HEK293 (cell line): ENCODE data around the gene CXCL12.

Experiments used
- CTCF ChIA-PET: fragments of 350-600 bp; formaldehyde crosslinking; extraction: SDS; loops from one replicate; lab custom pipeline; 2021; ENCODE audit warnings: antibody characterized with exemption; lab: Yijun Ruan, JAX
- POLR2A ChIA-PET: fragments of 300-600 bp; formaldehyde crosslinking; extraction: SDS; loops from one replicate; lab custom pipeline; 2020; ENCODE audit warnings: antibody characterized with exemption, inconsistent platforms; lab: Yijun Ruan, JAX
- H3K27ac ChIP-seq: fragments of 200-500 bp; sonication (Bioruptor generic); 2 replicates; pipeline ENCODE4 v1.5.1; 2014; ENCODE audit warnings: low read depth, low read length, control low read depth, inconsistent platforms; ENCODE audit errors: extremely low read depth
- H3K36me3 ChIP-seq, 2 experiments: fragments of 200-500 bp in 1 of 2; sonication (Bioruptor generic) in 1 of 2; 1 replicate in 1 of 2; 2 replicates in 1 of 2; pipeline ENCODE4 v1.5.1; 2014 to 2017; ENCODE audit warnings: inconsistent platforms in 2 of 2, low read length in 2 of 2; ENCODE audit not compliant: control insufficient read depth in 2 of 2, insufficient read depth in 1 of 2
- H3K4me1 ChIP-seq: fragments of 200-500 bp; sonication (Bioruptor generic); 2 replicates; pipeline ENCODE4 v1.5.1; 2014; ENCODE audit warnings: mild to moderate bottlenecking, low read length, inconsistent platforms; ENCODE audit not compliant: control insufficient read depth, insufficient read depth
- H3K4me3 ChIP-seq: 2 replicates; pipeline ENCODE4 v1.5.1; 2011; ENCODE audit warnings: low read depth, mild to moderate bottlenecking, control low read depth, low read length, moderate library complexity
- H3K9me3 ChIP-seq: fragments of 200-500 bp; sonication (Bioruptor generic); 2 replicates; pipeline ENCODE4 v1.5.1; 2014; ENCODE audit warnings: low read depth, low read length, inconsistent platforms; ENCODE audit not compliant: control insufficient read depth, insufficient read depth
- BCL6B ChIP-seq: fragments of 450-650 bp; formaldehyde crosslinking; IDR thresholded peaks from 2 replicates; pipeline ENCODE4 v1.5.1; 2017; ENCODE audit warnings: missing biosample characterization, missing genetic modification characterization
- HOXD13 ChIP-seq: sonication (generic); formaldehyde crosslinking; IDR thresholded peaks from 2 replicates; pipeline ENCODE4 v1.8.0; 2022; ENCODE audit warnings: missing genetic modification reagents, borderline replicate concordance
- IKZF3 ChIP-seq: fragments of 450-650 bp; IDR thresholded peaks from 2 replicates; pipeline ENCODE4 v1.5.0; 2018; ENCODE audit warnings: missing biosample characterization, mild to moderate bottlenecking, missing genetic modification characterization, moderate library complexity
- KLF10 ChIP-seq: fragments of 450-650 bp; IDR thresholded peaks from 2 replicates; pipeline ENCODE4 v1.5.1; 2018; ENCODE audit warnings: missing biosample characterization, mild to moderate bottlenecking, missing genetic modification characterization
- KLF8 ChIP-seq: fragments of 450-650 bp; formaldehyde crosslinking; IDR thresholded peaks from 2 replicates; pipeline ENCODE4 v1.5.1; 2016; ENCODE audit warnings: missing biosample characterization, missing genetic modification characterization
- MEIS1 ChIP-seq: sonication (generic); formaldehyde crosslinking; IDR thresholded peaks from 2 replicates; pipeline ENCODE4 v1.8.1; 2022; ENCODE audit warnings: missing genetic modification reagents, mild to moderate bottlenecking, borderline replicate concordance
- RBAK ChIP-seq: fragments of 450-650 bp; formaldehyde crosslinking; IDR thresholded peaks from 2 replicates; pipeline ENCODE4 v1.5.1; 2016; ENCODE audit warnings: missing biosample characterization, missing genetic modification characterization
- SETDB1 ChIP-seq: IDR thresholded peaks from one replicate; pipeline ENCODE4 v1.6.1; 2017; ENCODE audit warnings: mild to moderate bottlenecking, low read length, moderate library complexity, mixed read lengths; ENCODE audit not compliant: insufficient read length
- YY2 ChIP-seq: fragments of 450-650 bp; formaldehyde crosslinking; IDR thresholded peaks from 2 replicates; pipeline ENCODE4 v1.5.1; 2016; ENCODE audit warnings: missing biosample characterization, missing genetic modification characterization
- ZBTB20 ChIP-seq: fragments of 450-650 bp; formaldehyde crosslinking; IDR thresholded peaks from 2 replicates; pipeline ENCODE4 v1.5.1; 2016; ENCODE audit warnings: missing biosample characterization, missing genetic modification characterization
- ZBTB49 ChIP-seq: fragments of 450-650 bp; formaldehyde crosslinking; IDR thresholded peaks from 2 replicates; pipeline ENCODE4 v1.5.1; 2016; ENCODE audit warnings: missing biosample characterization, missing genetic modification characterization, low read depth
- ZBTB8A ChIP-seq: fragments of 450-650 bp; formaldehyde crosslinking; IDR thresholded peaks from 2 replicates; pipeline ENCODE4 v1.5.1; 2016; ENCODE audit warnings: missing biosample characterization, missing genetic modification characterization
- ZNF112 ChIP-seq: fragments of 450-650 bp; formaldehyde crosslinking; IDR thresholded peaks from 2 replicates; pipeline ENCODE4 v1.5.0; 2017; ENCODE audit warnings: missing biosample characterization, missing genetic modification characterization
- ZNF274 ChIP-seq, 2 experiments: fragments of 200-500 bp in 1 of 2; fragments of 450-650 bp in 1 of 2; sonication (Bioruptor generic) in 1 of 2; formaldehyde crosslinking in 1 of 2; IDR thresholded peaks; 2 replicates each; pipeline versions ENCODE4 v1.5.1 to v1.6.1; 2014 to 2016; ENCODE audit warnings: borderline replicate concordance in 1 of 2, inconsistent platforms in 1 of 2, low read length in 1 of 2, missing biosample characterization in 1 of 2, missing genetic modification characterization in 1 of 2
- ZNF354C ChIP-seq: fragments of 450-650 bp; formaldehyde crosslinking; IDR thresholded peaks from 2 replicates; pipeline ENCODE4 v1.5.1; 2016; ENCODE audit warnings: missing biosample characterization, missing genetic modification characterization, low read depth, borderline replicate concordance
- ZNF391 ChIP-seq: fragments of 450-650 bp; formaldehyde crosslinking; IDR thresholded peaks from 2 replicates; pipeline ENCODE4 v1.5.1; 2016; ENCODE audit warnings: low read depth, missing biosample characterization, missing genetic modification characterization, borderline replicate concordance
- ZNF529 ChIP-seq: fragments of 450-650 bp; formaldehyde crosslinking; IDR thresholded peaks from 2 replicates; pipeline ENCODE4 v1.5.1; 2017; ENCODE audit warnings: missing genetic modification characterization, missing biosample characterization; ENCODE audit not compliant: insufficient replicate concordance
- ZNF571 ChIP-seq: fragments of 450-650 bp; formaldehyde crosslinking; IDR thresholded peaks from 2 replicates; pipeline ENCODE4 v1.5.0; 2017; ENCODE audit warnings: missing biosample characterization, missing genetic modification characterization
- ZNF664 ChIP-seq: fragments of 450-650 bp; formaldehyde crosslinking; IDR thresholded peaks from 2 replicates; pipeline ENCODE4 v1.5.1; 2016; ENCODE audit warnings: missing biosample characterization, missing genetic modification characterization
- ZNF692 ChIP-seq: fragments of 450-650 bp; formaldehyde crosslinking; IDR thresholded peaks from 2 replicates; pipeline ENCODE4 v1.5.1; 2016; ENCODE audit warnings: missing biosample characterization, missing genetic modification characterization
- ZNF785 ChIP-seq: fragments of 450-650 bp; formaldehyde crosslinking; IDR thresholded peaks from 2 replicates; pipeline ENCODE4 v1.5.1; 2016; ENCODE audit warnings: missing biosample characterization, missing genetic modification characterization
- TF ChIP-seq, protein P1 (sequence below): fragments of 450-650 bp; formaldehyde crosslinking; optimal IDR thresholded peaks from 2 replicates; pipeline ENCODE3; 2016; ENCODE audit warnings: missing biosample characterization, mild to moderate bottlenecking, missing genetic modification characterization

CXCL12 gene

DNA sequence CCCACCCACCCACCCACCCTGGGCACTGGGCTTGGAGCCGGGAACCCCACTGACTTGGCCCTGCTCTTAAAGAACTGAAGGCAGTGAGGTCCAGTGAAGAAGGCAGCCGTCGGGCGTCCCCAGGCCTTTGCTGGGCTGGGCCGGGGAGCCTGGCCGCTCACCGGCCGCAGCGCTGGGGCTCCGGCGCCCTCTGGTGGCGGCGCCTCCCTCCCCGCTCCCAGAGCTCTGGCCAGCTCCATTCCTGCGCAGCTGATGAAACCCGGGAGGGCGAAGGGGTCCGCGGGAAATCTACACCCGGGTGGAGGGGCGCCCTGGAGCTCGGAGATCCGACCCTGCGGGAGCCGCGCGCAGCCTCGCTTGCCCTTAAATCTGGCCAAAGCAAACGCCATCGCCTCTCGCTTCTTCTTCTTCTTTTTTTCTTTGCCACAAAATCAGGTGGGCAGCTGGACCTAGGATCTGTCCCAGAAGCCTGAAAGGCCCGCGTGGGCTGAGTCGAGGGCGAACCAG lies 1.7 kb upstream of the CXCL12 start (continued):
- no peak for TF ChIP-seq ZBTB49 (tag by site-specific recombination)
- TF ChIP-seq SETDB1, result no peak

GRCh38 chr10:44385696-44386441 lies 972 bp upstream of the CXCL12 start:
- ChIA-PET POLR2A (no interaction called here), CTCF (interaction anchor here (0.5 to 2.0 kb wide), 16 partner anchors 15 to 715 kb away, joined by 3 to 14 read pairs (median 4); no protein-coding TSS in a partner anchor)
- TF ChIP-seq ZNF785 (tag by site-specific recombination), result no peak
- no peak for TF ChIP-seq ZNF664 (tag by site-specific recombination)
- no peak for TF ChIP-seq ZNF274 (IDR thresholded peaks at IDR 0.05; ENCODE audit: low read length)
- no peak for TF ChIP-seq ZNF274 (tag by site-specific recombination; IDR thresholded peaks at IDR 0.05; ENCODE audit: borderline replicate concordance)
- no peak for TF ChIP-seq HOXD13
- TF ChIP-seq ZNF571 (tag by site-specific recombination), result no peak
- no peak for TF ChIP-seq MEIS1 (CRISPR knock-in tag)
- TF ChIP-seq BCL6B (tag by site-specific recombination), result no peak
- no peak for TF ChIP-seq IKZF3 (tag by site-specific recombination)
- no peak for TF ChIP-seq ZBTB20 (tag by site-specific recombination)
- TF ChIP-seq ZNF692 (tag by site-specific recombination), result no peak
- TF ChIP-seq ZBTB8A (tag by site-specific recombination), result no peak
- no peak for TF ChIP-seq YY2 (tag by site-specific recombination)
- no peak for TF ChIP-seq KLF10 (tag by site-specific recombination)
- TF ChIP-seq ZNF112 (tag by site-specific recombination), result no peak
- no peak for TF ChIP-seq ZNF391
- TF ChIP-seq KLF8 (tag by site-specific recombination), result no peak
- no peak for TF ChIP-seq RBAK
- TF ChIP-seq, protein P1, sequence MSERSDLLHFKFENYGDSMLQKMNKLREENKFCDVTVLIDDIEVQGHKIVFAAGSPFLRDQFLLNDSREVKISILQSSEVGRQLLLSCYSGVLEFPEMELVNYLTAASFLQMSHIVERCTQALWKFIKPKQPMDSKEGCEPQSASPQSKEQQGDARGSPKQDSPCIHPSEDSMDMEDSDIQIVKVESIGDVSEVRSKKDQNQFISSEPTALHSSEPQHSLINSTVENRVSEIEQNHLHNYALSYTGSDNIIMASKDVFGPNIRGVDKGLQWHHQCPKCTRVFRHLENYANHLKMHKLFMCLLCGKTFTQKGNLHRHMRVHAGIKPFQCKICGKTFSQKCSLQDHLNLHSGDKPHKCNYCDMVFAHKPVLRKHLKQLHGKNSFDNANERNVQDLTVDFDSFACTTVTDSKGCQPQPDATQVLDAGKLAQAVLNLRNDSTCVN (tag by site-specific recombination), result no peak
- TF ChIP-seq ZNF354C (tag by site-specific recombination), result no peak
- no peak for TF ChIP-seq ZNF529 (tag by site-specific recombination)
- TF ChIP-seq, all 188 proteins: peak for 0
- Histone ChIP-seq H3K4me1 (peaks cover 4% of the 10 kb centered on the region; the same call in 1 of the 2 replicates), H3K4me3 (no peak overlapping the region), H3K36me3 (no peaks in the 10 kb centered on the region), H3K9me3 (no peaks in the 10 kb centered on the region), H3K27ac (no peak overlapping the region)
